Astrocyte of the cerebellum (primary cell): ENCODE results near the gene GARRE1.
A peak's percentile ranks its signal among the peaks of the same experiment; 100 is the strongest.
"Not testable (repeated sequence)": the region's sequence is repeated elsewhere in the genome, so short reads cannot be mapped to it uniquely, and the experiment has no call there.

Experiments
- DNase-seq: peaks from one replicate; pipeline ENCODE4 v3.0.0-alpha.2; 2011; ENCODE audit warnings: low read depth
- H3K4me3 ChIP-seq: 2 replicates; pipeline ENCODE4 v1.5.1; 2011; ENCODE audit warnings: mild to moderate bottlenecking, low read depth, low read length, moderate library complexity
- in situ Hi-C: cut with HindIII; loops from 2 replicates; pipeline ENCODE4 v1.10.0; 2017; ENCODE audit warnings: low sequenced_read_pairs
- TF ChIP-seq, protein P1 (sequence below): IDR thresholded peaks from 2 replicates; pipeline ENCODE4 v1.5.1; 2012; ENCODE audit warnings: low read length, low read depth, moderate library complexity, mild to moderate bottlenecking; ENCODE audit errors: missing control alignments

The GARRE1 gene

DNA sequence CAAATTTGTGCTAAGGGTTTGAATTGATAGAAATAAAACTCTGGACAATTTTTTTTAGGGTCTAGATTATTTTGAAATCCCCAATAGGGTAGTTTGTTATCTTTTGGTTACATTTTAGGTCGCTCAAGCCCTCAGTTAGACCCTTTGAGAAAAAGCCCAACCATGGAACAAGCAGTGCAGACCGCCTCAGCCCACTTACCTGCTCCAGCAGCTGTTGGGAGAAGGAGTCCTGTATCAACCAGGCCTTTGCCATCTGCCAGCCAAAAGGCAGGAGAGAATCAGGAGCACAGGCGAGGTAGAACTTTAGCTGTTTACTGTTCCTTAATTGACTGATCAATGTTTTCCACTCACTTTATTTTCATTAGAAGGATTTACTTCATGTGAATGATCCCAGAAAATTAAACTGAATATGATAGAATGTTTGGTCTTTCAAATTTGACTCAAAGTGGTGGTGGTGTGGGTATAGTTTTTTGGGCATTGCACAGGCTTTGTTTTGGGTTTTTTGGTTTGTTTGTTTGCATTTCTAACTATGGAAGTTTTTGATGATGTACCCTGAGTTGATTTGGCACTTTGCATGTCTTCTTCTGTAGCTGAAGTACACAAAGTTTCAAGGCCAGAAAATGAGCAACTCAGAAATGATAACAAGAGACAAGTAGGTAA is 39.2 kb upstream of the GARRE1 start:
- TF ChIP-seq, protein P1, sequence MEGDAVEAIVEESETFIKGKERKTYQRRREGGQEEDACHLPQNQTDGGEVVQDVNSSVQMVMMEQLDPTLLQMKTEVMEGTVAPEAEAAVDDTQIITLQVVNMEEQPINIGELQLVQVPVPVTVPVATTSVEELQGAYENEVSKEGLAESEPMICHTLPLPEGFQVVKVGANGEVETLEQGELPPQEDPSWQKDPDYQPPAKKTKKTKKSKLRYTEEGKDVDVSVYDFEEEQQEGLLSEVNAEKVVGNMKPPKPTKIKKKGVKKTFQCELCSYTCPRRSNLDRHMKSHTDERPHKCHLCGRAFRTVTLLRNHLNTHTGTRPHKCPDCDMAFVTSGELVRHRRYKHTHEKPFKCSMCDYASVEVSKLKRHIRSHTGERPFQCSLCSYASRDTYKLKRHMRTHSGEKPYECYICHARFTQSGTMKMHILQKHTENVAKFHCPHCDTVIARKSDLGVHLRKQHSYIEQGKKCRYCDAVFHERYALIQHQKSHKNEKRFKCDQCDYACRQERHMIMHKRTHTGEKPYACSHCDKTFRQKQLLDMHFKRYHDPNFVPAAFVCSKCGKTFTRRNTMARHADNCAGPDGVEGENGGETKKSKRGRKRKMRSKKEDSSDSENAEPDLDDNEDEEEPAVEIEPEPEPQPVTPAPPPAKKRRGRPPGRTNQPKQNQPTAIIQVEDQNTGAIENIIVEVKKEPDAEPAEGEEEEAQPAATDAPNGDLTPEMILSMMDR = no peak
- H3K4me3 ChIP-seq = no peak overlapping the region
- no peak for DNase-seq
- in situ Hi-C loops = no loop called here

DNA sequence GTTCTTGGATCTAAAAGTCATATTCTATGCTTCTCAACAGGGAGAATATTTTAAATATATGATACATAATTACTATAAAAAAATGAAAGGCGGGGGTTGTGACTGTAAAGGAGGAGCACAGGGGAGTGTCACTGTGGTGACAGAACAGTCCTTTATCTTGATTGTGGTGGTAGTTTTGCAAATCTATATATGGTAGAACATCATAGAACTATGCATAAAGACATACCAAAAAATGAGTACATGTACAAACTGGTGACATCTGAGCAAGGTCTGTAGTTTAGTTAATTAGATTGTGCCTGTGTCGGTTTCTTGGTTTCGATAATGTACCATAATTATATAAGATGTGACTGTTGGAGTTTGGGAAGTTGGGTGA is 38.7 kb upstream of the GARRE1 start:
- in situ Hi-C loops = no loop called here
- DNase-seq = no peak
- H3K4me3 ChIP-seq = no peak overlapping the region
- TF ChIP-seq, protein P1 = no peak

DNA sequence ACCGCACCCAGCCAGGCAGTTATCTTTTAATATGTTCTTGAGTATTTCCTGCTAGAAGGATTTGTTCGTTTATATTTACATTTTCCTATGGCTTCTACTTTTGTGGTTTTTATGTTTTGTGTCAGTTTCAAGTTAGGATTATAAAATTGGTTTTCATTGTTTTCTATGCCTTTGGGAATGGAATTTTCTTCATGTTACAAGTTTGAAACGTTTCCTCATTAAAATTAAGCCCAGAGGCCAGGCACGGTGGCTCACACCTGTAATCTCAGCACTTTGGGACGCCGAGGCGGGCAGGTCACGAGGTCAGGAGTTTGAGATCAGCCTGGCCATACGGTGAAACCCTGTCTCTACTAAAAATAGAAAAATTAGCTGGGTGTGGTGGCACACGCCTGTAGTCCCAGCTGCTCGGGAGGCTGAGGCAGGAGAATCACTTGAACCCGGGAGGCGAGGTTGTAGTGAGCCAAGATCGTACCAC is 37.6 kb upstream of the GARRE1 start:
- H3K4me3 ChIP-seq, in situ Hi-C loops, DNase-seq: not testable (repeated sequence)

DNA sequence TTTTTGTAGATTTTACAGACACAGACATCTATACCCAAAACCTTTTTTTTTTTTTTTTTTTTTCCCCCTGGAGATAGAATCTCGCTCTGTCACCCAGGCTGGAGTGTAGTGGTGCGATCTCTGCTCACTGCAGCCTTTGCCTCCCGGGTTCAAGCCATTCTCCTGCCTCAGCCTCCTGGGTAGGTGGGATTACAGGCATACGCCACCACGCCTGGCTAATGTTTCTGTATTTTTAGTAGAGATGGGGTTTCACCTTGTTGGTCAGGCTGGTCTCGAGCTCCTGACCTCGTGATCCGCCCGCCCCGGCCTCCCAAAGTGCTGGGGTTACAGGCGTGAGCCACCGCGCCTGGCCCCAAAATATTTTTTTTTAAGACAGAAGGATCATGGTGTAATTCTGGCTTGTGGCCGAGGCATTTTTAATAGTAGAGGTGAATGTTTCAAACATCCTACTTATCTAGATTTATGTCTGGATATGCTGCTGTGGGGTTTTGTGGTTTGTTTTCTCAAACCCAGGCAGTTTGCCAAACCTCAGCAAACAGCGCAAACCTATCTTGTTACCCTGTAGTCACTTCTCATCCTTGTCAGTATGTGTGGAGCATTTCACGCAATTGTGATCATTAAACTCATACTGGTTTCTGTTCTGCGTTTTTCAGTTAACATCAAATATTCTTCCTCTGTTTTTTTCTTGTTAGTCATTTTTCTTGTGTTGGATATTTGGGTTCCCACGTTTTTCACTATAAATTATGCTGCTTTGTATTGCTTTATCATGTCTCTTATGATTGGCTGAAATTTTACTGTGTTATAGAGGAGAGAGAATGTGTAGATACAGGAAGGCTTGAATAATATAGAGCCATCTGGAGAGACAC is 36.2 kb upstream of the GARRE1 start:
- TF ChIP-seq, protein P1 = no peak
- in situ Hi-C loops = no loop called here
- no peak overlapping the region for H3K4me3 ChIP-seq
- DNase-seq = peak; percentile 97

DNA sequence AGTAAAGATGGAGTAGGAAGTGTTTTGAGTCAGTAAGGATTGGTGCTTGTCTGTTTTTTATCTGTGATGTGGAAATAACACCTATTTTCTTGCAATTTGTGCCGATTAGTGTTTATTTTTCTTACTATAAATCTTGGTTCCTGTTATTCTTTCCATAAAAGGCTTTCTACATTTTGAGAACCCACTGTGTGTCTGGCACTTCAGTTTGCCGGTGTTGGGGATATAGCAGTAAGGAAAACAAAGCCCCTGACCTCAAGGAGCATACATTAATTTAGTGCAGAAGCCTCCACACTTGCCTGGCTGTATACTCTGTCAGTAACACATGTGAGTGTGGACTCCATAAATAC is 35.6 kb upstream of the GARRE1 start:
- TF ChIP-seq, protein P1 = no peak

DNA sequence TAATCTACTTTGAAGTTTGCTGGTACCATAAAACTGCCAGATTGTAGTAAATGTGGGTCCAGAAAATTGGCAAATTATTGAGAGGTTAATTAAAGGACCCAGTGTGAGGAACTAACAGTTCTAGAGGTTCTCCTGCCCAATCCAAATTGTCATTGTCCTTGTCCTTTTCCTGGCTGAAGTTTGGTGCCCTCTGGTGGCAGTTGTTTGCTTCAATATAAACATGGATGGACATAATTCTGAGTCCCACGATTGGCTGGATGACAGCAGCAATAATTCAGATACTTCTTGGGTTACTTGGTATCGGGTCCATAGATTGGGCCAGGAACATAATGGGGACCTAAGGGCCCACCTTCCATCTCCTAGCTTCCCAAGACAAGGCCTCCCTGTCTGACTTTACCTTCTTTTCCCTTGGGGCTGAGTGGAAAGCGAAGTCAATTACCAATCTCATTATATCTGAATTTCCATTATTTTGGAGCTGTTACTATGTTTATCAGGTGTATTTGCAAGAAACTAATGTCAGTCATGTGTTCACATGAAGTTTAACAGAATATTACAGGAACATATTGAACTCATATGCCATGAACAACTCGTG is 33.8 kb upstream of the GARRE1 start:
- in situ Hi-C loops = no loop called here
- TF ChIP-seq, protein P1 = peak; percentile 82
- no peak for DNase-seq
- H3K4me3 ChIP-seq = no peak overlapping the region

More for the DNA sequence above, 35.6 kb upstream of the GARRE1 start:
- in situ Hi-C loops = no loop called here
- DNase-seq = no peak
- no peak overlapping the region for H3K4me3 ChIP-seq

DNA sequence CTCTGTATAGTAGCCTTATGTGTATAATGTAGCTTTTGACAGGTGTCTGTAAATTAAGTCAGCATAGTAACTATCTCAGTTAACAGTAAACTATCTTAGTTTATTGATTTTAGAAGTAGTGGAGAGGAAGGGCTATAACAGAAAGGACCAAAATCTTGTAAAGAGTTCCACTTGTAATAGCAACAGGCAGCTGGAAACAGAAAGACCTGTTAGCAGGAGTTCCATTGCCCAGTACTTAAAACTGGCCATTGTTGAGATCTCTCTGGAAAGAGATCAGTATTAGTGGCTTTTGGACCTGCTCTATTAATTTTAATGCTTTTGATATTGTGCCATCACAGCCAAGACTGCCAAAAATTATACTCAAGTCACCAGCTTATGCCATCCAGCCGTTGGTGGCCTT is 32.0 kb upstream of the GARRE1 start:
- TF ChIP-seq, protein P1 = no peak
- in situ Hi-C loops = no loop called here
- no peak for DNase-seq
- no peak overlapping the region for H3K4me3 ChIP-seq
